SK-N-MC (cell line): ENCODE data around the gene VWCE.

Experiments
- EZH2 ChIP-seq: fragments of 200-600 bp; sonication (generic); IDR thresholded peaks from one replicate; pipeline ENCODE4 v1.6.1; 2017; ENCODE audit warnings: antibody characterized with exemption
- POLR2AphosphoS5 ChIP-seq: IDR thresholded peaks from 2 replicates; pipeline ENCODE4 v1.6.1; 2012; ENCODE audit warnings: mild to moderate bottlenecking, low read depth, low read length, borderline replicate concordance

GRCh38 chr11:61337706-61338470 lies 42.8 kb upstream of the VWCE start:
- TF ChIP-seq EZH2 = no peak
- no peak for TF ChIP-seq POLR2AphosphoS5
